HG02981 (cell line): ENCODE results near the gene KRTAP19-8.

Experiments used
- ATAC-seq: cut with Tn5 transposase; IDR thresholded peaks from one replicate; pipeline ENCODE4 v1.9.1; 2021; ENCODE audit warnings: mild to moderate bottlenecking, moderate library complexity; ENCODE audit not compliant: unreplicated experiment

The KRTAP19-8 gene

DNA sequence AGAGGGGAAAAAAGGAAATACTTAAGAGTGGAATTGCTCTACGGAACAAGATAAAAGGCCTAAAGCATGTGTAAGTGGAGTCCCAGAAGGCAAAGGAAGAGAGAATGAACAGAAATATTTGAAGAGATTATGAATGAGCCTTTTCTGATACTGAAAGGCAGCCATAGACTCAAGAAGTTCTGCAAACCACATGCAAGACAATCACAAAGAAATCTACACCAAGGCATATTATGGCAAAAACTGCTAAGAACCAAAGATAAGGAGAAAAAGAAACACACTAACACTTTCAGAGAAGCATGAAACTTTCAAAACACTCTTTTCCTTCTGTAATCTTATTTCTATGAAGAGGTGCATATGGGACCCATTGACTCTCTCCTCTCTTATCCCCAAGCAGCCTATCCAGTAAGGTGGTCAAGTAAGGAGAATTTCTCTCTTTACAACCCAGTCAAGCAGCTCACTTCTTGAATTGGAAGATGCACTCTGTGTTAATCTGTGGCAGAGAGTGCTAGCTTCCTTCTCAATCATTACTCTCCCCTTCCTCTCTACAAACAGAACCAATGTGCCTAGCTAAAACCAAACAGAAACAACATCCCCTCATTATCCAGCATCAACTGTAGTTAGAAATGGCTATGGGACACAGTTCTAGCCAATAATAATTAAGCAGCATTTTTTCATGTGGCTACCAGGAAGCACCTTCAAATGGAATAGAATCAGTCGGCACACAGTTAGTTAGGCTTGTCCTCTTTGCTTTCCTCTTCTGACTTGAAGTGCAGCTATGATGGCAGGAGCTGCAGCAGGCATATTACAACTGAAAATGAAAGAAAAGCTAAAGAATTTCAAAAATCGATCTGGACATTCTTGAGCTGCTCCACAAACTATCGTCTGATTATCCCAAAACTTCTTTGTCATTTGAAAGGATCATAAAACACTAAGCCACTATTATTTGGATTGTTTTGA lies 25.9 kb downstream of the KRTAP19-8 start:
- ATAC-seq: no peak

DNA sequence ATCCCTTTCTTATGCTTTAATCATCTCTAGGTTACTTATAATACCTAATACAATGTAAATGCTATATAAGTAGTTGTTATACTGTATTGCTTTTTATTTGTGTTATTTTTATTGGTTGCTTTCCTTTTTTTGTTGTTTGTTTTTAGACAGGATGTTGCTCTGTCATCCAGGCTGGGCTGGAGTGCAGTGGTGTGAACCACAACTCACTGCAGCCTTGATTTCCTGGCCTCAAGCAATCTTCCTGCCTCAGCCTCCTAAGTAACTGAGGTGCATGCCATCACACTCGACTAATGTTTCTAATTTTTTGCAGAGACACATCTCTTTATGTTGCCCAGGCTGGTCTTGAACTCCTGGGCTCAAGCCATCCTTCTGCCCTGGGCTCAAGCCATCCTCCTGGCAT lies 26.9 kb downstream of the KRTAP19-8 start:
- ATAC-seq: no peak

DNA sequence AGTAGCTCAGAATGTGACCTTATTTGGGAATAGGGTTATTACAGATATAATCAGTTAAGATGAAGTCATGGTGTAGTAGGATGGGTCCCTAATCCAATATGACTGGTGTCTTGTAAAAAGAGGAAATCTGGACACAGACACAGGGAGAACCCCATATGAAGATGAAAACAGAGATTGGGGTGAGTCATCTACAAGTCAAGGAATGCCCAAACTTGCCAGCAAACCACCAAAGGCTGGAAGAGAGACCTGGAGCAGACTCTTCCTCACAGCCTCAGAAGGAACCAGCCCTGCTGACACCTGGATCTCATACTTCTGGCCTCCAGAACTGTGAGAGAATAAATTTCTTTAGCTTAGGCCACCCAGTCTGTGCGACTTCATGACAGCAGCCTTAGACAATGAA lies 29.9 kb downstream of the KRTAP19-8 start:
- no peak for ATAC-seq

DNA sequence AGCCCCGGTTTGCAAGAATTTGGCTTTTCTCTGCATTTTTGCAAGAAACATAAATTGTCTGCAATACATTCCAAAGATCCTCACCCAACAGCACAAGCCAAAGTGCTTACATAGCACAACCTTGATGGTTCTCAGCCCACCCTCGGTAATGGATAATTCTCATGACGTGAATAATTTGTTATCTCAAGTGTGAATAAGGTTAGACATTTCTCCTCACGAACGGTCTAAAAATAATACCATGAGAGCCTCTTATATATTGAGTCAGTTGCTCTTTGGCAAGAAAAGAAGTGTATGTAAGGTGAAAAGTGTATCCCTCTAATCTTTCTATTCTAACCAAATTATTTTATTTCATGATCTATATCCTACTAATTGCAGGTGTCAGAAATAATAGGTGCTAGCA lies 33.3 kb downstream of the KRTAP19-8 start:
- no peak for ATAC-seq

DNA sequence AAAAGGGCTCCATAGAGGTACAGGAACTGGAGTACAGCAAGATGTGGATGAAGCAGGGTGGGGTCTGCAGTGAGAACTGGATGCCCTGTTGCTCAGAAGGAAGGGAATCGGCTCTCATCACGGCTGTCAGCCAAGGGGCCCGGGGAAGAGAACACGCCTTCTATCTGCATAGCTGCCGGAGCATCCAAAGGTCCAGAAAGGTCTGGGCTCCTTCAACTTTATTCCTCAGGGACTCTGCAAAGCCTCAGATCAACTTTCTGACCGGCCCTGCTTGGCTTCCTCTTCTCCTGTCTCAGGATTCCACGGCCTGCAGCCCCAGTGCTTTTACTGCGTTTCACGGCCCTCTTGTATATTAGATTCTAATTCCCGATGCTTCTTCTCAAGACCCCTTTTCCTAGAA lies 34.8 kb downstream of the KRTAP19-8 start:
- no peak for ATAC-seq

DNA sequence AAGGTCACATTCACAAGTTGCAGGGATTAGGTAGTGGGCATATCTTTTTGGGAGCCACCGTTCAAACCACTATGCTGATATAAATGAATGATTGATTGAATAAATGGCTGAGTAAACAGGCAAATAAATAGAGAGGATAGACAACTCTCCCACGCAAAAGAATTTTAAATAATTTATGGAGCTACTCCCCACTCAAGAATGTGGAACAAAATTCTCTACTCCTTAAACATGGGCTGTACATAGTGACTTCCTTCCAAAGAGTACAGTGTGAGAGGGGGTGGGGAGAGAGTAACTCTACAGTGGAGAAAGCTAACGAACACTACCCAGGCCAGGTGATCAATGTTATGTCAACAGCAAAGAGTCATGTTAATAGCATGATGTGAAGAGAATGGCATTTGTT lies 40.7 kb downstream of the KRTAP19-8 start:
- ATAC-seq: no peak

DNA sequence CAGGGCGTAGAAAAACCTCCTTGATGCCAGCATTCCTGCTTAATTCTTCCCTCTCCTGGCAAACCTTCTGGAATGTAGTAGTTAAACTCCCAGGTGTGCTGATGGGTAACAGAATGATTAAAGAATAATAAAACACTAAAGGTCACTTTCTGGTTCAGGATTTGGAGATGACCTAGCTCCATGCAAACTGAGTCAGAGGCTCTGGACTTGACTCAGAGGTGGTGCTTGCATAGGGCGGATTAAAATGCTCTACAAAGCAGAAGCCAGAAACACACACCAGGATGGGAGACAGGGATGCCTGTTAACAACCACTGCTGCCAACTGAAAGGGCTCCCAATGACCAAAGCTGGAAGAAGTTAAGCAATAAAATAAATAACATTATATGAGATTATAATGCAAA lies 41.5 kb downstream of the KRTAP19-8 start:
- ATAC-seq: no peak

DNA sequence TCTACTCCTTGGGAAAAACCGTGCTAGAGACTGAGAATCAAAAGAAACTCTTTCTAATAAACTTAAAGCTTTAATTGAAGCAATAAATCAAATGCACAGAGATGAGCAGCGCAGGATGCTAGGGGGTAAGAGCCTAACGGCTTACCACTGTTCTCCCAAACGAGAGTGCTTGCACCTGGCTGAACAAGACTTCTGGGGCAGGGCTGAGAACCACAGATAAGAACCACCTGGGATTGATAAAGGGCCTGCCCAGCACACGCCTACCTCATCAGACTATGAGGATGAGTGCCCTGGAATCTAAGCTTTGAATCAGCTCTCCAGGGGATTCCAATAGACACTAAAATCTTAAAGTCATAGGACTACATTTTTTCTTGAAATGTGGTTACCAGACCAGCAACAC lies 43.3 kb downstream of the KRTAP19-8 start:
- ATAC-seq: no peak

DNA sequence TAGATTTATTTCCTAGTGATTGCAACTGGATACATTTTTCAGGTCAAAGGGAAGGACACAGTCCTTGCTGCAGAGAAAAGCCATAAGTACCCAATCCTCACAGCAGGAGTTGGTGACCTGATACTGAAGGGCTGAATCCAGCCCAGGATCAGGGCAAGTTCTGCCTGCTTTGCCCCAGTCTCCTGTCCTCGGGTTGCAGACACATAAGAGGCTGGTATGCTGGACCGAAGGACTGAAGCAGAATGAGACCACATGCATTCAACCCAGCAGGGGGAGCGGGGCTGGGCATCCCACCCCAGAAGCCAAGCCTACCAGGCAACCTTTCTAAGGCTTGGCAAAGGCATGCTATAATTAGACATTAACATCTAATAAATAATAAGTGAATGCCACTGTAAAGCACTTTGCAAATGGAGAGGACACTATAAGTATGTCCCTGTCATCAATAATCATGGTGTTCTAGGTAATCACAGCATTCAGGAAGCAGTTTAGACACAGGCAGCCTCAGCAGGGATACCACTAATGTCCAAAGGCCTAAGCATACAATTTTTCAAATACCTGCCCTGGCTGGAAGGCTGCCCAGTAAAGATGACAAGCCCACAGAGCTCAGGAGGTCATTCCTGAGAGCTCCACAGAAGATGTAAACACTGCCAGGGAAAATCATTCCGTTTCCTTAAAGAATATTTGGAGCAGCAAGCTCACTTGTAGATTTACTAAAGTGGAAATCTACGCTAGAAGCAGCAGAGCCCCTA lies 47.6 kb downstream of the KRTAP19-8 start:
- ATAC-seq: no peak

DNA sequence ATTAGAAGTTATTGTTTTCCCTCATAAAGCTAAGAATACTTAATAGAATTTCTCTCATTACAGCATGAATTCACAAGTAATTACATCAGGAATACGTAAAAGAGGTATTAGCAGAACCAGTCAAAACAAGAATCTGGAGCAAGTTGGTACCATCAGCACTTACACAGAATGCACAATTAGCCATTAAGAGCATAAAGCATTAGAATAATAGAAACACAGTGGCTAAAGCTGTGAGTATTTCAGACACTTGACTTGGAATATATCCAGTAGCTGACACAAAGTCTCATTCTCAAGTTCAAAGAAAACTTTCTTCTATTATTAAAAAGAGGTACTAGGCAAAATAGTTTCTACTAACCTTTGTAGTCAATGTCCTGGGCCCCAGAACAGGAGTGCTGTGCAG lies 49.6 kb downstream of the KRTAP19-8 start:
- no peak for ATAC-seq
